OCI-M2 (cell line): ENCODE data around the gene JADE3.

Experiments used
- DNase-seq: peaks from one replicate; lab custom pipeline; 2025; ENCODE audit not compliant: unreplicated experiment; lab: John Stamatoyannopoulos, UW

Gene JADE3

GRCh38 chrX:46912098-46912602, at the start of gene JADE3:
Gene JADE3, plus strand, starts transcription at chrX:46912421. Its CDS starts 72,474 bp downstream, at chrX:46984895.
- no peak for DNase-seq

- DNase-seq, result no peak
These were observed 49.1 kb upstream of the JADE3 start for GRCh38 chrX:46863072-46863471.

GRCh38 chrX:46864606-46865005, 47.6 kb upstream of the JADE3 start:
- no peak for DNase-seq

- DNase-seq, result no peak
These were observed 46.9 kb upstream of the JADE3 start for GRCh38 chrX:46865281-46865680.

GRCh38 chrX:46866726-46867125, 45.5 kb upstream of the JADE3 start:
- no peak for DNase-seq

GRCh38 chrX:46873746-46874145, 38.5 kb upstream of the JADE3 start:
- no peak for DNase-seq

GRCh38 chrX:46876901-46877300, 35.3 kb upstream of the JADE3 start:
- no peak for DNase-seq

GRCh38 chrX:46882266-46882665, 30.0 kb upstream of the JADE3 start:
- DNase-seq, result no peak

- DNase-seq, result no peak
These were observed 27.4 kb upstream of the JADE3 start for GRCh38 chrX:46884799-46885198.

GRCh38 chrX:46898207-46898606, 14.0 kb upstream of the JADE3 start:
- DNase-seq, result no peak

- DNase-seq, result peak; percentile 42
These were observed 8.6 kb upstream of the JADE3 start for GRCh38 chrX:46903458-46904242.

GRCh38 chrX:46904626-46905025, 7.6 kb upstream of the JADE3 start:
- DNase-seq, result no peak

GRCh38 chrX:46910415-46910814, 1.8 kb upstream of the JADE3 start:
- DNase-seq, result no peak

GRCh38 chrX:46912603-46913491, 626 bp downstream of the JADE3 start:
- DNase-seq, result no peak

- DNase-seq, result no peak
These were observed 1.4 kb downstream of the JADE3 start for GRCh38 chrX:46913667-46914066.

GRCh38 chrX:46916273-46916672, 4.1 kb downstream of the JADE3 start:
- no peak for DNase-seq

- no peak for DNase-seq
These were observed 5.4 kb downstream of the JADE3 start for GRCh38 chrX:46917622-46918021.

GRCh38 chrX:46918434-46918833, 6.2 kb downstream of the JADE3 start:
- no peak for DNase-seq

GRCh38 chrX:46920235-46920634, 8.0 kb downstream of the JADE3 start:
- no peak for DNase-seq

- no peak for DNase-seq
These were observed 10.4 kb downstream of the JADE3 start for GRCh38 chrX:46922611-46923010.

- no peak for DNase-seq
These were observed 15.5 kb downstream of the JADE3 start for GRCh38 chrX:46927718-46928117.
